H1 (cell line): ENCODE measurements around the gene SLC16A2. TPM values are rescaled to one million over a fixed set of nuclear protein-coding genes. Genes with fewer than 3 reads are reported as not detected.

ENCODE experiments used
- ASH2L ChIP-seq: fragments of 200-600, 300-600 bp; sonication (generic); IDR thresholded peaks from one replicate; pipeline ENCODE4 v1.7.1; 2017; ENCODE audit warnings: low read length
- EGR1 ChIP-seq: IDR thresholded peaks from 2 replicates; pipeline ENCODE4 v1.6.1; 2011; ENCODE audit warnings: low read depth, low read length, borderline replicate concordance
- GABPA ChIP-seq: IDR thresholded peaks from 2 replicates; pipeline ENCODE4 v1.6.1; 2011; ENCODE audit warnings: mild to moderate bottlenecking, low read length, moderate library complexity, borderline replicate concordance; ENCODE audit not compliant: insufficient read depth
- JUND ChIP-seq: IDR thresholded peaks from 2 replicates; pipeline ENCODE4 v1.6.1; 2011; ENCODE audit warnings: mild to moderate bottlenecking, improper control_type of control experiment, low read length
- POLR2A ChIP-seq, 2 experiments: IDR thresholded peaks; 1 replicate in 1 of 2; 2 replicates in 1 of 2; pipeline ENCODE4 v1.6.1; 2011; ENCODE audit warnings: low read depth in 2 of 2, low read length in 2 of 2, mild to moderate bottlenecking in 2 of 2; ENCODE audit errors: control extremely low read depth in 1 of 2
- SIN3A ChIP-seq, 2 experiments: IDR thresholded peaks in 1 of 2; conservative IDR thresholded peaks in 1 of 2; 2 replicates each; pipeline ENCODE4 v1.6.1; 2011 to 2012; ENCODE audit warnings: low read length in 2 of 2, improper control_type of control experiment in 1 of 2, low read depth in 1 of 2, mild to moderate bottlenecking in 1 of 2
- polyA plus RNA-seq, 7 experiments: library from polyadenylated mRNA; depleted of rRNA in 3 of 7; stranded (reverse) in 5 of 7; unstranded in 2 of 7; fragments of >200 nt in 5 of 7; fragments of 200-250 nt in 2 of 7; gene quantifications; 1 replicate in 5 of 7; 2 replicates in 1 of 7; 4 replicates in 1 of 7; pipeline versions ENCODE4 v1.2.1 to v1.2.3, GENCODE V29; 2011 to 2013; ENCODE audit warnings: missing spikeins in 2 of 7, mixed read lengths in 2 of 7
- total RNA-seq: library from RNA; stranded (reverse); fragmentation: NEBNext Ultra II Directional; extraction: Animal tissue kit (Norgen Biotek cat#: 25700); gene quantifications from 2 replicates; pipeline ENCODE4 v1.2.1, GENCODE V29; 2021
- TF ChIP-seq, protein P1 (sequence below): IDR thresholded peaks from 2 replicates; pipeline ENCODE4 v1.6.1; 2012; ENCODE audit warnings: low read length, inconsistent platforms

SLC16A2 gene
- total and polyA plus RNA-seq, 2 of the 8 experiments (the other 6 are each of a cell fraction or from before 2014, with no cell fraction given): 24.4 to 32.2 TPM

DNA sequence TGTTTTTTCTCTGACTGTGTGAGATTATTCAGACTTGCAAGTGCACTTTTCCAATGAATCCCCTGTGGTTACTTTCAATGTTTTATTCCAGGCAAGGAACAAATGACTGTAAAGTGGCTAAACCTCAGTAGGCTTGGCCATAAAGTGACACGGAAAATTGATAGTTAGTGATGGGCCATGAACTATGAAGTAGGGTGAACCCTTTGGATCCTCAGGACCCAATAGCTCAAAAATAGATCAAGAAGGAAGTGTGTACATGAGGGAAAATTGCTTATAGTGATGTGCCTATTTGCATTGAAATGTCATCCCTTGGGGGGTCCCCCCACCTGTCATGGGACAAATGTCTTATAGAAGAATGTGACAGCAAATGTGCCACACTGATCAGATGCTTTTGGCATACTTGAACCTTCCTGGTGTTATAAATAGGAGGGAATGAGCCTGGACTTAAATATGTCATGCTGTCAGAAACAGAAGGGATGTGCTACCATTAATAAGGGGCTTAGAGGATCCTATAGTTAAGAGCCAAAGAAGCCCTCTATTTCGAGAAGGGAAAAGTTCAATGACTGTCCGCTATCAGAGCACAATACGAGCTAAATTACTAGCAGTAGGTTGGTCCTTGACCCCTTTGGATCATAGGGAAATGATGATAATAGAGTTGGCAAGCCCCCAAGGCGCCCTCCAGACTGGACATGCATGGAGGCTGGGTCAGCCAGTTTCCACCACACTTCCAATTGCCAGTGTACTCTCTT is 30.3 kb downstream of the SLC16A2 start (continued):
- TF ChIP-seq, protein P1, sequence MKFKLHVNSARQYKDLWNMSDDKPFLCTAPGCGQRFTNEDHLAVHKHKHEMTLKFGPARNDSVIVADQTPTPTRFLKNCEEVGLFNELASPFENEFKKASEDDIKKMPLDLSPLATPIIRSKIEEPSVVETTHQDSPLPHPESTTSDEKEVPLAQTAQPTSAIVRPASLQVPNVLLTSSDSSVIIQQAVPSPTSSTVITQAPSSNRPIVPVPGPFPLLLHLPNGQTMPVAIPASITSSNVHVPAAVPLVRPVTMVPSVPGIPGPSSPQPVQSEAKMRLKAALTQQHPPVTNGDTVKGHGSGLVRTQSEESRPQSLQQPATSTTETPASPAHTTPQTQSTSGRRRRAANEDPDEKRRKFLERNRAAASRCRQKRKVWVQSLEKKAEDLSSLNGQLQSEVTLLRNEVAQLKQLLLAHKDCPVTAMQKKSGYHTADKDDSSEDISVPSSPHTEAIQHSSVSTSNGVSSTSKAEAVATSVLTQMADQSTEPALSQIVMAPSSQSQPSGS: no peak
- TF ChIP-seq POLR2A (IDR thresholded peaks at IDR 0.05; ENCODE audit: control extremely low read depth in 1 of 2, low read depth in 2 of 2, low read length in 2 of 2) (no peak), JUND (no peak), EGR1 (no peak), ASH2L (no peak), SIN3A (conservative IDR thresholded peaks at IDR 0.05 in 1 of 2, IDR thresholded peaks at IDR 0.05 in 1 of 2; ENCODE audit: low read depth in 1 of 2, low read length in 2 of 2) (no peak), GABPA (no peak)
